22Rv1 (cell line): ENCODE results near the gene CDK14.

Experiments used
- CTCF ChIP-seq: fragments of 450-650 bp; IDR thresholded peaks from 2 replicates; pipeline ENCODE4 v1.5.1; 2017; ENCODE audit warnings: mild to moderate bottlenecking
- ZFX ChIP-seq: fragments of 450-650 bp; IDR thresholded peaks from 2 replicates; pipeline ENCODE4 v1.6.1; 2017; ENCODE audit warnings: antibody characterized with exemption, borderline replicate concordance

GRCh38 chr7:91239772-91240171, 643.7 kb downstream of the CDK14 start:
- TF ChIP-seq CTCF (no peak), ZFX (no peak)
